Medulla oblongata (tissue), 1 donor: Measurements from ENCODE around the gene LUZP4.
"Not testable (repeated sequence)": the region's sequence is repeated elsewhere in the genome, so short reads cannot be mapped to it uniquely, and the experiment has no call there.

Experiments used
- DNase-seq: peaks from one replicate; pipeline ENCODE4 v3.0.0-alpha.2; 2015; ENCODE audit errors: extremely low spot score

The LUZP4 gene, protein sequence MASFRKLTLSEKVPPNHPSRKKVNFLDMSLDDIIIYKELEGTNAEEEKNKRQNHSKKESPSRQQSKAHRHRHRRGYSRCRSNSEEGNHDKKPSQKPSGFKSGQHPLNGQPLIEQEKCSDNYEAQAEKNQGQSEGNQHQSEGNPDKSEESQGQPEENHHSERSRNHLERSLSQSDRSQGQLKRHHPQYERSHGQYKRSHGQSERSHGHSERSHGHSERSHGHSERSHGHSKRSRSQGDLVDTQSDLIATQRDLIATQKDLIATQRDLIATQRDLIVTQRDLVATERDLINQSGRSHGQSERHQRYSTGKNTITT

DNA sequence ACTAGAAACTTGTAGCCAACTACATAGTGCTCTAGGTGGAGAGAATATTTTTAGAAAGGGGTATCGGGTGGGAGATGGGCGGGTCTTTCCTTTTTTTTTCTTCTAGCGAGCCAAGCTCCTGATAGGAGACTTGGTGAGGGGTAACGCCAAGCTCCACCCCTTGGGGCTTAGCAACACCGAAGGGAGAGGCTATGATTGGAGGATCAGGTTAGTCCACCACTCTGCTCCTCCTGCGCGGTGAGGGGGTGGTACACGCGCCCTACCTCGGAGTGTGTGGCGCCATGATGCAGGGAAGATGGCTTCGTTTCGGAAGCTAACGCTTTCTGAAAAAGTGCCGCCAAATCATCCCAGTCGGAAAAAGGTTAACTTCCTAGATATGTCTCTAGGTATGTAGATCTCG is at the start of gene LUZP4:
LUZP4 (plus strand) TSS at position 251 of the 400 bp plus-strand sequence; CDS start at position 296, 45 bp downstream.
- no peak for DNase-seq

DNA sequence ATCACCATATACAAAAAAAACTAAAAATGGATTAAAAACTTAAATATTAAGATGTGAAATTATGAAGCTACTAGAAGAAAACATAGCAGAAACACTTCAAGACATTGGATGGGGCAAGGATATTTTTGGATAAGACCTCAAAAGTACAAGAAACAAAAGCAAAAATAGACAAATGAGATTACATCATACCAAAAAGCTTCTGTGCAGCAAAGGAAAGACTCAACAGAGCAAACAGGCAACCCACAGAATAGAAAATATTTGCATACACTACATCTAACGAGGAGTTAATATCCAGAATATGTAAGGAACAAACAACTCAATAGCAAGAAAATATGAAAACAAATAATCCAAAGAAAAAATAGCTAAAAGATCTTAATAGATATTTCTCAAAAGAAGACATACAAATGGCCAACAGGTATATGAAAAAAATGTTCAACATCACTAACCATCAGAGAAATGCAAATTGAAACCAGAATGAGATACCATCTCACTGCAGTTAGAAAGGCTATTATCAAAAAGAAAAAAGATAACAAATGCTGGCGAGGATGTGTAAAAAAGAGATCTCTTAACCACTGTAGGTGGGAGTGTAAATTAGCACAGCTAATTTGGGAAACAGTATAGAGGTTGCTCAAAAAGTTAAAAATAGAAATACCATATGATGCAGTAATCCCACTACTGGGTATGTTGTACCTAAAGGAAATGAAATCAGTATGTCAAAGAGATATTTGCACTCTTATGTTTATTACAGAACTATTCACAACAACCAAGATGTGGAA is 37.9 kb upstream of the LUZP4 start:
- no peak for DNase-seq

DNA sequence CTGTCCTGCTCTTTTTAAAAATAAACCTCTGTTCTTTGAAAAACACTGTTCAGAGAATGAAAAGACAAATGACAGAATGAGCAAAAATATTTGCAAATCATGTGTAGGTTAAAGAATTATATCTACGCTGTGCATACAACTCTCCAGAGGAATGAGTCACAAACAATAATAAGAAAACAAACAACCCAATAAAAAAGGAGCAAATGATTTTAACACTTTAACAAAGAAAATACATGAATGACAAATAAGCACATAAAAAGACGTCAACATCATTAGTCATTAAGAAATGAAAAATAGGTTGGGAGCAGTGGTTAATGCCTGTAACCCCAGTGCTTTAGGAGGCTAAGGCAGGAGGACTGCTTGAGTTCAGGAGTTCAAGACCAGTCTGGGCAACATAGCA is 34.5 kb upstream of the LUZP4 start:
- no peak for DNase-seq

DNA sequence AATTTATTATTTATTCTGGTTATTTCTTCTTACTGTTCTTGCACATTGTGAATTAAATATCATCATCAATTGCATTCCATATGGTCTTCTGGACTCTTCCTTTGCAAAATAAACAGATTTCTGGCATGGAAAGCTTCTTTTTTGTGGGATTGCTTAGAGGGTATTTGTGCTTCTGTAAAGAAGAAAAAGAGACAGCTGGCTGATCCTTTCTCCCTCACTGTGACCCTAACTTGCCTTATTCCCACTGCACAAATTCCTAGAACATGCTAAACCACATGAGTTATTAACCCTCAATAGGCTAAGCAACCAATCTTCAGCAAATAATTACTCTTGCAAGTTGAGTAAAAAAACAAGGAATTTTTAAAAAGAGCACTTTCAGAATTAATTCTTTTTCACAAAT is 31.8 kb upstream of the LUZP4 start:
- DNase-seq: no peak

DNA sequence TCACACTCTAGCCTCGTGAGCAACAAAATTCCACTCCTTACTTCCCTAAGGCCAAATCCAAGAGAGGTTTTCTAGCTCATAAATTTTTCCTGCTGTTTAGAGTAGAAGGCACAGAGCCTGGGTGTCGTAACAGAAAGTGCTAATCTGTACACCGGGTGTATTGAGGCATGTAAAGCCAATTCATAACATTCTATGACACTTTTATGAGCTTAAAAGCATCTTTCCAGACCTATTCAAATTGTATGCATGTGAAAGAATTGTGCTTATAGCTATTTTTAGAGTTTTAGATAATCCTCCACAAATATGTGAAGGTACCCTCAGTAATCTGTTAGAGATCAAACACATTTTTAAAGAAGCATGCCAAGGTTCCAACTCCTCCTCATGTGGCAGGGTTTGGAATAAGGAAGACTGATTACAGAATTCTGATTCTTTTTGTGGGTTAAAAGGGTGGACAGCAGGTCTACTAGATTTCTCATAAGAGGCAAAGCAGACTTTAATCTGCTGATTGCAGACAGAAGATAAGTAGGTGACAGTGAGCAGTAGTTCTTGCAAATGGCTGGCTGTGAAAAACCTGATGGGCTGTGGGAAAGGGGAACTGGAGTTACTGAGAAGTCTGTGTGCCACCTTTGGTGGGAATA is 30.2 kb upstream of the LUZP4 start:
- no peak for DNase-seq

DNA sequence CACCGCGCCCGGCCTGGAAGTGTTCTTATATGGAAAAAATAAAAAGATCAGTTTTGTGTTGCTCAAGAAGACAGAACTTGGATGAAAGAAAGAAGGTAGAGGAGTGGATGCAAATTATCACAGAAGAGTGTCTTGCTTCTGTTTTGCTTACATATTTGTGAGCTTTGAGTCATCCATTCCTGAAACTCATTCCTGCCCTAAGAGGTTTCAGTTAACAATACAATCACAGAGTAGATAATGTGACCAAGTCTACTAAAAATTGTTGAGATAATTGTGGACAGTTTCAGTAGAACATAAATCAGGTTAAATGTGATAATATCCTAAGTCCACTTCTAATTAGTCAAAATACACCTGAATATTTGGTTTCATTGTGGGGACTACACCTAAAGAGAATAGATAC is 29.2 kb upstream of the LUZP4 start:
- DNase-seq: no peak

DNA sequence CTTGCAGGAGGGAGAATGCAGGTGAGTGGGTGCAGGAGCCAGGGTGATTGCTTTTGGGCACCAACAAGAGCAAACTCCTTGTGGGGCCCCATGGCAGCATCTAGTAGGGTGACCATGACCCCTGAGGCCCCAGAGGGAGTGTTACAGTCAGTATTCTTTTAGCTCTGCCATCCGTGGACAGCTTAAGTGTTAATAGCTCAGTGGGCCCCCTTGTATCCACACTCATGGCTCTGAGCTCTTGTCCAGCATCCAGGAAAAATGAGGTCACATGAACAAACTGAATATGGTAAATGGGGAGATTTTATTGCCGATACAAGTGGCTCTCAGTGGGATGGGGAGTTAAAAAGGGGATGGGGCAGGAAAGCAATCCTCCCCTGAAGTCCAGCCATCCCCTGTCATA is 28.4 kb upstream of the LUZP4 start:
- no peak for DNase-seq

DNA sequence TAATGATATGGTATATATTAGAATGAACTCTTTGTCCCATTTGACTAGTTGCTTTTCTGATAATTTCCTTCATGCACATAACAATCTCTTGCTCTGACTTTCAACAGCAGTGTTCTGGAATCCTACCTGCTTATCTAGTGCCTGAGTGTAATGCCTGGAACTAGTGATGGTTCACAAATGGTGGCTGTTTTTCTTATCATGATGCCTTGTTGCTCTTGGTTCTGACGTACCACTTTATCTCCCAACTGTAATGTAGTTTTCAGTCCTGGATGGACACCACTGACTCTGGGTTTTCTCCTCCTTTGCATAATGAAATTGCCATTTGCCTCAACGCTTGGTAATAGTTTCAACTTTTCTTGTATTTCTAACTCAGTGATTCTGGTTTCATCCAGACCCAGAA is 25.5 kb upstream of the LUZP4 start:
- no peak for DNase-seq

DNA sequence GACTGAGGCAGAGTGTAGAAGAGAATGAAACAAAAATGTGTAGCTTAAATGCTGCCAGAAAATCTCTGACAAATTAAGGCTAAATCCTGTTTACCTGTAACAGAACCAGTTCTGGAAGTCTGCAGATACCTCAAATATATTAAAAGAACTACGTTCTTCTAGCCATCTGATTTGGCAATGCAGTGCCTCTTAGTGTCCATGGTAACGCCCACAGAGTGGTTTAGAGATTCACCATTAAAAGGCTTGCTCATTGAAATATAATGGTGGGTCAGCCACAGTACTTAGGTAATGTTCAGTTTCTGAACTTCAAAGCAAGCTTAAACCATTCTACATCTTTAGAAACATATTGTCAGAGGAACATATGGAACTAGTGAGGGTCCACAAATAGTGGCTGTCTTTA is 23.2 kb upstream of the LUZP4 start:
- DNase-seq: no peak

DNA sequence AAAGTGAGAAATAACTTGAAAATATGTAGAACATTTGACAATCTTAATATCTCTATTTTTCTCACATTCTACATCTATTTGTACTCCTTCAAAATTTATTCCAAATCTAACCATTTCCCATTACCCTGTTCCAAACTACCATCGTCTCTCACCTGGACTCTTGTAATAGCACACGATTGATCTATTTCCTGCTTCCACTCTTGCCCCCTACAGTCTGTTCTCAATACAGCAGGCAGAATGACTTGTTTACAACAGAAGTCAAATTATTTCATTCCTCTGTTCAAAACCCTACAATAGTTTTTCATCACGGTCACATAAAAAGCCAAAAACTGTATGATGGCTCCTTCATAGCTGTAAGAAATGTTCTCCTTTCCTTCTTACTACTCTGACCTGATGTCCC is 21.1 kb upstream of the LUZP4 start:
- no peak for DNase-seq

DNA sequence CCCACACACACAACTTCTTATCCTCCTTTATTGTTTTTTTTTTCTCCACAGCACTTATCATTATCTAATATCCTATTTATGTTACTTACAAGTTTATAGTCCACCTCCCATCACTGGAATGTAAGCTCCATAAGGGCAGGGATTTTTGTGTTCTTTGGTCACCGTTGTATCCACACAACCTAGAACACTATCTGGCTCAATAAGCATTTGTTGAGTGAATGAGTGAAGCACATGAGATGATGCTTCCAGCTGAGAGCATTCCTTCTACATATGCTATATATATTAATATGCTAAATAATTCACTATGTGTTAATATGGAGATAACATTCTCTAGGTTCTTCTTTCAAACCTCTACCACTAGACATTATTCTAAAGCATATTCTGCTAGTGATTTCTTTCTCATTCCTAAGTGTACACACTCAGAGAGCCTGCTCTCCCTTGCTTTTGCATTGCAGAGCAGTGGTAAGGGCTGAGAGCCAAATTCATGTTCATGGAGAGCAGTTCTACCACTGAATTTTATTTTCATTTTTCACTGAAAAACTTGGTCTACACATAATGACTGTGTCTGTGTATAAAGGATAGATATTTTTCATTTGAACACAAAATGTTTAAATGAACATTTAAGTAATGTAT is 20.3 kb upstream of the LUZP4 start:
- DNase-seq: no peak

DNA sequence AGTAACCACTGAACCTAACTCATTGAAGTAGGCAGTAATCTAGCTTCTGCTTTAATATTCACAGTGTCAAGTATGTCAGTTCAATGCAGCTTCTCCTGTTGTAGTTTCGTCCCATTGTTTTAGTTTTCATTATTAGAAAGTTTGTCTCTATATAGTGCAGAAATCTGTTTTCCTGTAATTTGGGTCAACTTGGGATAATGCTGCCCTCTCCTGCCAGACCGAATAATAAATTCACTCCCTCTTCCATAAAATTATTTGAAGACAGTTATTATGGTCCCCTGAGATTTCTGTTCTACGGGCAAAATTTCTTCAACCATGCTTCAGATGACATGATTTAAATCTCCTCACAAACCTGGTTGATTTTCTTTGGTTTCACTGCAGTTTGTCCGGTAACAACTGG is 4.6 kb upstream of the LUZP4 start:
- DNase-seq: no peak

DNA sequence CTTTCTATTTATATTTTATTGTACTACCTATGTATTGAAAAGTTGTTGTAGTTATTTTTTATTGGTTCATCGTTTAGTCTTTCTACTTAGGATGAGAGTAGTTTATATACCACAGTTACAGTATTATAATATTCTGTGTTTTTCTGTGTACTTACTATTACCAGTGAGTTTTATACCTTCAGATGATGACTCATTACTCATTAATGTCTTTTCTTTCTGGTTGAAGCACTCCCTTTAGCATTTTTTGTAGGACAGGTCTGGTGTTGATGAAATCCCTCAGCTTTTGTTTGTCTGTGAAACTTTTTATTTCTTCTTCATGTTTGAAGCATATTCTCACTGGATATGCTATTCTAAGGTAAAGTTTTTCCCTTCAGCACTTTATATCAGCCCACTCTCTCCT is 7.7 kb downstream of the LUZP4 start:
- no peak for DNase-seq

DNA sequence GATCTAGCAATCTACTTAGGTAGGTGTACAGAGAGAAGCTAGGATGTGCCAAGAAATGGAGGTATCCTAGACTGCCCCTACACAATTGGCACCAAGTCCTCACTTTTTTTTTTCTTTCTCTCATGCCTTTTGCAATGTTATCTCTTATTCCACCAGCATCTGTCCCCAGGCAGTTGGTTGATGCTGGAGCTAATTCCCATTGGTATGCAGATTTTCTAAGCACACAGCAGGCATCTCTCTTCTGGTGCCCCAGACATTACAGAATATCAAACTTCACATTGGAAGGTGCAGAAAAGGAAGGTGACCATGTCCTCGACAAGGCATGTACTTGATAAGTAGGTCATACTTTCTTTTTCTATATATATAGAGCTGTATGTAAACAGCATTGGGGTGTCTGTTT is 21.6 kb downstream of the LUZP4 start:
- no peak for DNase-seq

DNA sequence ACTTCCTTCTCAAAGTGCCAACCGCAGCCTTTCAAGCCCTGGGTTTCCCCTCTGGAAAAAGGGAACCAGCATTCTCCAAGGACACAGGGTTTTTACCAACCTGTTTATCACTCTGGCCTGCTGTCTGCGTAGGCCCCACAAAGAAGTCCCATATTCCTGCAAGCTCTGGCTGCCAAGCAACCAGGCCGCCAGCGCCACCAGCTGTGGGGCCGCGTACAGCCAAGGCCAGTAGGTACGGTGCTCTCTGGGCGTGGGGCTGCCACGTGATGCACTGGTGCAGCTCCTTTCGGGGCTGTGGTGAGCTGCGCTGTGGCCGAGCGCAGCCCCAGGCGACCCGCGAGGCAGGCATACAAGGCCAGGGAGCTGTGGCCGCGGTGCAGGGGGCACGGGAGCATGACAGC is 22.1 kb downstream of the LUZP4 start:
- peak; percentile 22 for DNase-seq

DNA sequence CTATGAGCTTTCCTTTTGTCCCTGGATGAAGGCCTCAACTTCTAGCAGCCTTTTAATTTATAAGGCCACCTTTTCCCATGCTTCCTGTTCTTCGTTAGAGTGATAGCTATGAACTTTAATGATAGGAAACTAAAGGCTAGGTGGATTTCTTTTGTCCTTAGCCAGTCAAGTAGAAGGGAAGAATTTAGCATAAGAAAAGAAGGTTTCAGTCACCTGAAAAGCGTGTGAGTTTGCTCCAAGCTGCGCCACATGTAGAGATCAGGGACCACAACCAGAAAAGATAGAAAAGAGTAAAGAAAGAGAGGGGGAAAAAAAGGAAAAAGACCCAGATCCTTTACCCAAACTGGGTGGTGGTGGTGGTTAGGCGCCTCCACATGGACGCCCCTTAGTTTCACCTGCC is 28.6 kb downstream of the LUZP4 start:
- no peak for DNase-seq

DNA sequence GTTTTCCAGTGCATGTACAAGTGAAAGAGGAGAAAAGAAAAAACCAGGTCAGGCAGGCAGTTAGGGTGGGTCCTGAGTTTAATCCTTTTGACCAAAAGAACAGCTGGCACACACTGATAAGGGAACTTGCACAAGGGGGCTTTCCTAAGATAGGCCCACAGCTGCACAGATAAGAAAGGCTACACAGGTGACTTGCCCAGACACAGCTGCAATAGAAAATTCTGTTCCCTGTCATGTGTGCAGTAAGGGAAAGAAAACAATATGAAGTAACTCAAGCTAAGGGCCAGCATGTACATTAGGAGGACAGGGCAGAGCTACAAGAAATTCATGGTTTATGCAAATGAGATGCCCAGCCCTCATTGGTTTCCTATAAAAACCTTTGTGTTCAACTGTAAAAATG is 32.9 kb downstream of the LUZP4 start:
- DNase-seq: no peak

DNA sequence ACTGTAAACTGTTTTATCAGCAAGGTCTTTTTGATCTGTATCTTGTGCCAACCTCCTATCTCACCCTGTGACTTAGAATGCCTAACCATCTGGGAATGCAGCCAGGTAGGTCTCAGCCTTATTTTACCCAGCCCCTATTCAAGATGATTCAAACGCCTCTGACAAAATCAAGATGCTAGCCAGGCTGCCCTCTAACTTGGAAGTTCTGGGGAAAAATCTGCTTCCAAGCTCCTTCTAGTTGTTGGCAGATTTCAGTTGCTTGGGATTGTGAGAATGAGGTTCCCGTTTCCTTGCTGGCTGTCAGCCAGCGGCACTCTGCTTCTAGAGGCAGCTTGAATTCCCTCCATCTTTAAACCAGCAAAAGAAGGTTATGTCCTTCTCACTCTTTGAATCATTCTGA is 34.7 kb downstream of the LUZP4 start:
- peak; percentile 47 for DNase-seq

DNA sequence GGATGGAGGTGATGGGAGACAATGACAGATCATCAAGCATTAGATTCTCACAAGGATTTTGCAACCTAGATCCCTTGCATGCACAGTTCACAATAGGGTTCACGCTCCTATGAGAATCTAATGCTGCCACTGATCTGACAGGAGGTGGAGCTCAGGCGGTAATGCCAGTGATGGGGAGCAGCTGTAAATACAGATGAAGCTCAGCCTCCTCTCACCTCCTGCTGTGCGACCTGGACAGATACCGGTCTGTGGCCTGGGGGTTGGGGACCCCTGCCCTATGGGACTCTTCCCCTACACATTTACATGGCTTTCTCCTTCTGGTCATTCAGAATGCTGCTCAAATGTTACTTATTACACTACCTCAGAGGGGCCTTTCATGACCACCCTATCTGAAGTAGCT is 39.8 kb downstream of the LUZP4 start:
- not testable (repeated sequence) for DNase-seq

DNA sequence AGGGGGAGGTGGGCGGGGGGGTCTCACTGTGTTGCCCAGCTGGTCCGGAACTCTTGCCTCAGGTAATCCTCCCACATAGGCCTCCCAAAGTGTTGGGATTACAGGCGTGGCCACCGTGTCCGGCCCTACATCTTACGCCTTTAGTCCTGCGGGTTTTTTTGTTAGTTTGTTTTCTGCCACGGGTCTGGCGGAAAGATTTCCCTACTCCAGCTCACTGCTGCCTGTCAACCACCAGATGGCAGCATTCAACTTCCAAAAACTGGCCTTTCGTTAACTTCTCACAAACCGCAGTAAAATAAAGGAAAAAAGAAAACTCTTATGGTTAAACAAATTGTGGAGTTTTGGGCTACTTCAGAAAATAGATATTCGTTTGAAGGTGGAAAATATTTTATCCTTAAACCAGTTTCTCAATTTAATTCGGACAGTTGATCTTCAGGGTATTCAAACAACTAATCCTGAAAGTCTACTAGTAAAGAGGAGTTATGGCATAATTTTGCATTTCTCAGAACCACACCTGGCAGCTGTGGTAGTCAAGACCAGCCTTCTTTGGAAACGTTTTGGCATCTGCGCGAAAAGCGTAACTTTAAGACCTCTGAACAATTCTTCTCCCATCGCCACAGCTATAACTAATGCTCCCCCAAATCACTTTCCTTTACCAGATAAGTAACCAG is 41.1 kb downstream of the LUZP4 start:
- peak; percentile 73 for DNase-seq

DNA sequence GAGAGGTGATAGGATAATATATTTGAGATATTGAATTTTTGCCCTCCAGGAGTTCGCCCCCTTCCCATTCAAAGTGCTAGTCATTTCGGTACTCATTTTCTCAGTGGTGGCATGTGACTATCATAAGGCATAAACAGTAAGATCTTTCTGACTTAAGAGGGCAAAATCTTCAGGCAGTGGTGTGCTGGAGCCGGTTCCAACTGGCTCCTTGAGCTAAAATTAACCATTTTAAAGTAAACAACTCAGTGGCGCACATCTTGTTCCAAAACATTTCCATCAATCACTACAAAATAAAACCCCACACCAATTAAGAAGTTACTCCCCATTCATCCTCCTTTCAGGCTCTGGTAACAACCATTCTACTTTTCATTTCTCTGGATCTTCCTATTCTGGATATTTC is 43.3 kb downstream of the LUZP4 start:
- no peak for DNase-seq

DNA sequence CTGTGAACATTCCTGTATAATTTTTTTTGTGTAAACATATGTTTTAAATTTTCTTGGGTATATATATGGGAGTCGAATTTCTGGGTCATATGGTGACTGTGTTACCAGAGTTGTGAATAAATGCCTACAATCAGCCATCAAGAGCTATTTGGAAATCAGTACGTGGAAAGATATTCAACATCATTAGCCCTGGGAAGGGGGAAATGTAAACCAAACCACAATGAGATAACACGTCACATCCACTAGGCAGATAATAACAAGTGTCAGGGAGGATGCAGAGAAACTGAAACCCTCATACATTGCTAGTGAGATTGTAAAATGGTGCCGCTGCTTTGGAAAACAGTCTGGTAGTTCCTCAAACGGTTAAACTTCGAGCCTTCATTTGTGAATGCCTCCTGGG is 43.9 kb downstream of the LUZP4 start:
- no peak for DNase-seq
